HepG2 (cell line): ENCODE results near the gene SETD3. TPM values are rescaled to one million over a fixed set of nuclear protein-coding genes. Genes with fewer than 3 reads are reported as not detected.

Experiments used
- ATAC-seq: fragments of 200-7000 bp; cut with Tn5 transposase; 3 replicates; pipeline ENCODE4 v1.9.1; 2020; ENCODE audit warnings: mild to moderate bottlenecking, moderate library complexity
- BruUV-seq: library from RNA; stranded (reverse); fragments of 400-500 nt; replicated peaks from 2 replicates; lab custom pipeline; 2021; lab: Mats Ljungman, UMichigan
- CTCF ChIA-PET: fragments of 300-600 bp; formaldehyde crosslinking; extraction: SDS; loops from one replicate; lab custom pipeline; 2021; ENCODE audit warnings: low total read pairs, inconsistent platforms, low intra/inter-chr PET ratio; lab: Yijun Ruan, JAX
- POLR2A ChIA-PET: fragments of 350-600 bp; sonication (Branson Sonifier 250); formaldehyde crosslinking; loops from one replicate; lab custom pipeline; 2020; ENCODE audit warnings: antibody characterized with exemption, inconsistent platforms; lab: Yijun Ruan, JAX
- DNase-seq: peaks from one replicate; pipeline ENCODE4 v3.0.0-alpha.2; 2015; ENCODE audit warnings: low spot score
- FAIRE-seq: peaks from 3 replicates; lab custom pipeline; 2011; peaks lifted over from hg19 to GRCh38; lab: Jason Lieb, UNC
- H2AFZ ChIP-seq: one replicate; pipeline ENCODE4 v1.6.1; 2011; ENCODE audit warnings: low read length, inconsistent platforms
- H3K27ac ChIP-seq: fragments of 300-600 bp; 3 replicates; pipeline ENCODE4 v1.8.0; 2011; ENCODE audit warnings: mixed run types, mild to moderate bottlenecking, mixed read lengths, low read length, inconsistent platforms; ENCODE audit not compliant: insufficient read depth; ENCODE audit errors: extremely low read length
- H3K27me3 ChIP-seq, 2 experiments: fragments of 200-600 bp in 1 of 2; 2 replicates in 1 of 2; 3 replicates in 1 of 2; pipeline versions ENCODE4 v1.6.0 to v1.8.0; 2011; ENCODE audit warnings: low read length in 2 of 2, mild to moderate bottlenecking in 2 of 2, moderate library complexity in 2 of 2, inconsistent platforms in 1 of 2; ENCODE audit not compliant: insufficient read depth in 2 of 2, control insufficient read depth in 1 of 2
- H3K36me3 ChIP-seq, 2 experiments: fragments of 200-600 bp in 1 of 2; replicated peaks in 1 of 2; 2 replicates in 1 of 2; 3 replicates in 1 of 2; pipeline versions ENCODE4 v1.5.1 to v1.8.0; 2011; ENCODE audit warnings: low read length in 2 of 2, inconsistent platforms in 1 of 2; ENCODE audit not compliant: insufficient read depth in 2 of 2, control insufficient read depth in 1 of 2
- H3K4me1 ChIP-seq: 2 replicates; pipeline ENCODE4 v1.5.1; 2012; ENCODE audit warnings: low read length, inconsistent platforms; ENCODE audit not compliant: insufficient read depth
- H3K4me2 ChIP-seq: 2 replicates; pipeline ENCODE4 v1.6.0; 2011; ENCODE audit warnings: low read depth, low read length, inconsistent platforms
- H3K4me3 ChIP-seq, 3 experiments: fragments of 200-600 bp in 1 of 3; sonication (generic), shearing (Covaris generic) in 1 of 3; replicated peaks in 1 of 3; 2 replicates each; pipeline ENCODE4 v1.5.1; 2011 to 2016; ENCODE audit warnings: low read length in 3 of 3, inconsistent platforms in 2 of 3, low read depth in 2 of 3, mild to moderate bottlenecking in 2 of 3, control low read depth in 1 of 3, mixed read lengths in 1 of 3; ENCODE audit not compliant: insufficient read depth in 1 of 3
- H3K79me2 ChIP-seq: one replicate; pipeline ENCODE4 v1.6.1; 2011; ENCODE audit warnings: low read length, inconsistent platforms; ENCODE audit not compliant: insufficient read depth
- H3K9ac ChIP-seq: 2 replicates; pipeline ENCODE4 v1.6.0; 2011; ENCODE audit warnings: mild to moderate bottlenecking, low read depth, low read length, inconsistent platforms; ENCODE audit not compliant: insufficient read depth
- H3K9me3 ChIP-seq: 2 replicates; pipeline ENCODE4 v1.5.1; 2012; ENCODE audit warnings: mild to moderate bottlenecking, low read length
- H4K20me1 ChIP-seq: 2 replicates; pipeline ENCODE4 v1.6.0; 2011; ENCODE audit warnings: inconsistent platforms, mild to moderate bottlenecking, low read length, moderate library complexity; ENCODE audit not compliant: insufficient read depth
- ARNTL ChIP-seq: sonication (generic); formaldehyde crosslinking; IDR thresholded peaks from 2 replicates; pipeline ENCODE4 v1.4.0; 2020; ENCODE audit warnings: mild to moderate bottlenecking, missing genetic modification reagents
- BCL6 ChIP-seq: IDR thresholded peaks from 2 replicates; pipeline ENCODE4 v1.6.1; 2016; ENCODE audit warnings: missing genetic modification reagents, missing compliant biosample characterization
- FOXM1 ChIP-seq: sonication (generic); formaldehyde crosslinking; IDR thresholded peaks from 2 replicates; pipeline ENCODE4 v1.5.0; 2020; ENCODE audit warnings: missing genetic modification reagents
- GATAD1 ChIP-seq: IDR thresholded peaks from 2 replicates; pipeline ENCODE4 v1.6.1; 2016; ENCODE audit warnings: missing genetic modification reagents, missing compliant biosample characterization
- HMG20A ChIP-seq: IDR thresholded peaks from 2 replicates; pipeline ENCODE4 v1.6.1; 2016; ENCODE audit warnings: borderline replicate concordance
- NR2C2 ChIP-seq: sonication (generic); formaldehyde crosslinking; IDR thresholded peaks from 2 replicates; pipeline ENCODE4 v1.4.0; 2020; ENCODE audit warnings: missing genetic modification reagents, mild to moderate bottlenecking, moderate library complexity, borderline replicate concordance
- PAX8 ChIP-seq: sonication (generic); formaldehyde crosslinking; IDR thresholded peaks from 2 replicates; pipeline ENCODE4 v1.8.0; 2022; ENCODE audit warnings: mild to moderate bottlenecking, missing genetic modification reagents, borderline replicate concordance
- SMAD9 ChIP-seq: sonication (generic); formaldehyde crosslinking; IDR thresholded peaks from 2 replicates; pipeline ENCODE4 v1.5.1; 2020; ENCODE audit warnings: mild to moderate bottlenecking, missing genetic modification reagents
- ZFP36 ChIP-seq: fragments of 150-350 bp; IDR thresholded peaks from 2 replicates; pipeline ENCODE4 v1.6.1; 2018; ENCODE audit warnings: borderline replicate concordance, low read length, low read depth; ENCODE audit not compliant: partially characterized antibody
- ZIK1 ChIP-seq: sonication (generic); formaldehyde crosslinking; IDR thresholded peaks from 2 replicates; pipeline ENCODE4 v1.5.0; 2020; ENCODE audit warnings: mild to moderate bottlenecking, low read depth, missing genetic modification reagents, borderline replicate concordance
- ZMYM4 ChIP-seq: sonication (generic); formaldehyde crosslinking; IDR thresholded peaks from 2 replicates; pipeline ENCODE4 v1.8.1; 2023; ENCODE audit warnings: mild to moderate bottlenecking, missing genetic modification reagents
- ZNF891 ChIP-seq: sonication (generic); formaldehyde crosslinking; IDR thresholded peaks from 2 replicates; pipeline ENCODE4 v1.5.0; 2020; ENCODE audit warnings: mild to moderate bottlenecking, missing genetic modification reagents
- WGBS: methylation state at CpG from one replicate; pipeline ENCODE4 v1.1.6; 2017; ENCODE audit warnings: low lambda C conversion rate; 5-methylcytosine and 5-hydroxymethylcytosine counted together
- in situ Hi-C: cut with HindIII; loops from 2 replicates; pipeline ENCODE4 v1.10.0; 2017; ENCODE audit warnings: low pct_unique_long_range_greater_than_20kb; ENCODE audit not compliant: extremely low pct_ligation_motif_present
- intact Hi-C: fragments of 100-400 bp; cut with micrococcal nuclease; formaldehyde crosslinking; loops from one replicate; pipeline ENCODE4 v1.10.0; 2022; ENCODE audit not compliant: unreplicated experiment
- polyA plus RNA-seq, 8 experiments: library from polyadenylated mRNA; depleted of rRNA in 3 of 8; stranded (reverse) in 7 of 8; unstranded in 1 of 8; fragments of >200 nt; fragmentation: Illumina TruSeq in 4 of 8; extraction: Trizol in 4 of 8; gene quantifications; 2 replicates each; pipeline versions ENCODE4 v1.2.1 to v1.2.3, GENCODE V29; 2011 to 2016; ENCODE audit warnings: low read depth in 4 of 8, missing spikeins in 1 of 8, mixed read lengths in 1 of 8; ENCODE audit not compliant: insufficient read depth in 1 of 8
- total RNA-seq, 5 experiments: library from RNA; depleted of rRNA; stranded (reverse); fragments of >200 nt; fragmentation: Illumina TruSeq; extraction: Trizol; gene quantifications; 2 replicates each; pipeline ENCODE4 v1.2.3, GENCODE V29; 2016; ENCODE audit warnings: low read depth in 1 of 5
- TF ChIP-seq, protein P1 (sequence below): sonication (generic); formaldehyde crosslinking; IDR thresholded peaks from 2 replicates; pipeline ENCODE4 v1.4.0; 2020; ENCODE audit warnings: missing genetic modification reagents

SETD3 gene
- total and polyA plus RNA-seq, 2 of the 13 experiments (the other 11 are each of a cell fraction or from before 2014, with no cell fraction given), result 30.3 to 67.1 TPM

GRCh38 chr14:99351166-99352007 is 129.3 kb downstream of the SETD3 start:
- intact Hi-C loops, result no loop called here
- TF ChIP-seq GATAD1 (no peak), SMAD9 (CRISPR knock-in tag) (no peak), ZFP36 (no peak), NR2C2 (CRISPR knock-in tag) (no peak), PAX8 (CRISPR knock-in tag) (no peak), HMG20A (CRISPR knock-in tag) (no peak), ZMYM4 (CRISPR knock-in tag) (no peak), FOXM1 (CRISPR knock-in tag) (no peak), BCL6 (CRISPR knock-in tag) (no peak), ZIK1 (CRISPR knock-in tag) (no peak), ARNTL (CRISPR knock-in tag) (no peak), ZNF891 (no peak)
- TF ChIP-seq, protein P1, sequence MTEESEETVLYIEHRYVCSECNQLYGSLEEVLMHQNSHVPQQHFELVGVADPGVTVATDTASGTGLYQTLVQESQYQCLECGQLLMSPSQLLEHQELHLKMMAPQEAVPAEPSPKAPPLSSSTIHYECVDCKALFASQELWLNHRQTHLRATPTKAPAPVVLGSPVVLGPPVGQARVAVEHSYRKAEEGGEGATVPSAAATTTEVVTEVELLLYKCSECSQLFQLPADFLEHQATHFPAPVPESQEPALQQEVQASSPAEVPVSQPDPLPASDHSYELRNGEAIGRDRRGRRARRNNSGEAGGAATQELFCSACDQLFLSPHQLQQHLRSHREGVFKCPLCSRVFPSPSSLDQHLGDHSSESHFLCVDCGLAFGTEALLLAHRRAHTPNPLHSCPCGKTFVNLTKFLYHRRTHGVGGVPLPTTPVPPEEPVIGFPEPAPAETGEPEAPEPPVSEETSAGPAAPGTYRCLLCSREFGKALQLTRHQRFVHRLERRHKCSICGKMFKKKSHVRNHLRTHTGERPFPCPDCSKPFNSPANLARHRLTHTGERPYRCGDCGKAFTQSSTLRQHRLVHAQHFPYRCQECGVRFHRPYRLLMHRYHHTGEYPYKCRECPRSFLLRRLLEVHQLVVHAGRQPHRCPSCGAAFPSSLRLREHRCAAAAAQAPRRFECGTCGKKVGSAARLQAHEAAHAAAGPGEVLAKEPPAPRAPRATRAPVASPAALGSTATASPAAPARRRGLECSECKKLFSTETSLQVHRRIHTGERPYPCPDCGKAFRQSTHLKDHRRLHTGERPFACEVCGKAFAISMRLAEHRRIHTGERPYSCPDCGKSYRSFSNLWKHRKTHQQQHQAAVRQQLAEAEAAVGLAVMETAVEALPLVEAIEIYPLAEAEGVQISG (CRISPR knock-in tag), result no peak
- TF ChIP-seq, all 625 proteins: peak for 0
- H4K20me1 ChIP-seq, result no peaks in the 10 kb centered on the region
- no peak overlapping the region for H3K4me3 ChIP-seq
- FAIRE-seq, result no peak
- no peaks in the 10 kb centered on the region for H3K9me3 ChIP-seq
- peaks cover 11% of the 10 kb centered on the region for H3K4me1 ChIP-seq
- WGBS, result 37% methylated on average over 12 of the region's 14 CpGs
- ChIA-PET POLR2A (no interaction called here), CTCF (no interaction called here)
- H3K79me2 ChIP-seq, result no peaks in the 10 kb centered on the region
- no peak overlapping the region for H3K9ac ChIP-seq
- H3K36me3 ChIP-seq, result no peaks in the 10 kb centered on the region
- no peak for ATAC-seq
- BruUV-seq, result no TSS peak
- DNase-seq, result no peak
- no peak overlapping the region for H3K4me2 ChIP-seq
- in situ Hi-C loops, result no loop called here
- peaks cover 0 to 39% of the 10 kb centered on the region in 2 experiments; a peak in 4 of 5 replicates for H3K27me3 ChIP-seq
- no peak overlapping the region for H2AFZ ChIP-seq
- H3K27ac ChIP-seq, result no peak overlapping the region
